ENCODE measurements around the gene CDC5L. TPM values are rescaled to one million over a fixed set of nuclear protein-coding genes. Genes with fewer than 3 reads are reported as not detected.

CDC5L gene
- total RNA-seq, 4 donors from 2014 or later = 16.7 to 20.1 (median 17.3) TPM

- Histone ChIP-seq H3K9me3 (no peaks in the 10 kb centered on the region), H3K27ac (no peak overlapping the region), H3K4me1 (peaks cover 0 to 14% (median 0%) of the 10 kb centered on the region in 4 donors), H3K36me3 (no peaks in the 10 kb centered on the region), H3K27me3 (no peaks in the 10 kb centered on the region), H3K4me3 (no peak overlapping the region)
- DNase-seq (ENCODE audit: low spot score in 2 of 2) = no peak
- WGBS, 2 donors = 77 to 88% methylated on average over 2 of the region's 2 CpGs
- TF ChIP-seq POLR2A (IDR thresholded peaks at IDR 0.05) (no peak), EP300 (IDR thresholded peaks at IDR 0.05) (no peak)
- TF ChIP-seq, protein P1, sequence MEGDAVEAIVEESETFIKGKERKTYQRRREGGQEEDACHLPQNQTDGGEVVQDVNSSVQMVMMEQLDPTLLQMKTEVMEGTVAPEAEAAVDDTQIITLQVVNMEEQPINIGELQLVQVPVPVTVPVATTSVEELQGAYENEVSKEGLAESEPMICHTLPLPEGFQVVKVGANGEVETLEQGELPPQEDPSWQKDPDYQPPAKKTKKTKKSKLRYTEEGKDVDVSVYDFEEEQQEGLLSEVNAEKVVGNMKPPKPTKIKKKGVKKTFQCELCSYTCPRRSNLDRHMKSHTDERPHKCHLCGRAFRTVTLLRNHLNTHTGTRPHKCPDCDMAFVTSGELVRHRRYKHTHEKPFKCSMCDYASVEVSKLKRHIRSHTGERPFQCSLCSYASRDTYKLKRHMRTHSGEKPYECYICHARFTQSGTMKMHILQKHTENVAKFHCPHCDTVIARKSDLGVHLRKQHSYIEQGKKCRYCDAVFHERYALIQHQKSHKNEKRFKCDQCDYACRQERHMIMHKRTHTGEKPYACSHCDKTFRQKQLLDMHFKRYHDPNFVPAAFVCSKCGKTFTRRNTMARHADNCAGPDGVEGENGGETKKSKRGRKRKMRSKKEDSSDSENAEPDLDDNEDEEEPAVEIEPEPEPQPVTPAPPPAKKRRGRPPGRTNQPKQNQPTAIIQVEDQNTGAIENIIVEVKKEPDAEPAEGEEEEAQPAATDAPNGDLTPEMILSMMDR (IDR thresholded peaks at IDR 0.05) = no peak
Observed at GRCh38 chr6:44487586-44487985, 100.1 kb downstream of the CDC5L start.

GRCh38 chr6:44489910-44490604 lies 102.6 kb downstream of the CDC5L start:
- TF ChIP-seq POLR2A (IDR thresholded peaks at IDR 0.05) = no peak
- peak in 1 of 2 donors; percentile 61 for TF ChIP-seq EP300 (IDR thresholded peaks at IDR 0.05)
- TF ChIP-seq, protein P1 (IDR thresholded peaks at IDR 0.05) = no peak
- Histone ChIP-seq H3K4me1 (peaks cover 0 to 14% (median 0%) of the 10 kb centered on the region in 4 donors), H3K27me3 (no peaks in the 10 kb centered on the region), H3K4me3 (no peak overlapping the region), H3K27ac (peak overlapping the region in 3 of 4 donors; percentile 51 to 81 (median 57)), H3K9me3 (no peaks in the 10 kb centered on the region), H3K36me3 (no peaks in the 10 kb centered on the region)
- peak in 1 of 2 donors; percentile 55 for DNase-seq (ENCODE audit: low spot score in 2 of 2)
- WGBS, 2 donors = 45 to 49% methylated on average over 6 of the region's 6 CpGs

DNA sequence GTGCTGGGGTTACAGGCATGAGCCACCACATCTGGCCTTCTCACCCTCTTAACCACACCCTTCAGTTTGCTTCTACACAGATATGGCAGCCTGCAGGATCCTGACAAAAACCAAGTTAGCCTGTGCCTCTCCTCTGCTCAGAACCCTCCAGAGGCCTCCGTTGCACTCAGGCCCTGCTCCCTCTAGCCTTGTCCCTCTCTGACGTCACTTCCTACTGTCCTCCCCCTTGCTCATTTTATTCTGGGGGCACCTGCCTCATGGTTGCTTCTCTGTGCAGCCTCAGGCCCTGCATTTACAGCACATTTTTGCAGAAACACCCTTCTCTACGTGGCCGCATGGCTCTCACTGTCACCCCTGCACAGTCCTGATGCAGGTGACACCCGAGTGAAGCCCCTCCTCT lies 105.6 kb downstream of the CDC5L start:
- WGBS, 2 donors = 83 to 86% methylated on average over 5 of the region's 5 CpGs
- no peak overlapping the region for H3K27ac ChIP-seq
- H3K36me3 ChIP-seq = no peaks in the 10 kb centered on the region
- H3K4me1 ChIP-seq = peaks cover 0 to 14% (median 0%) of the 10 kb centered on the region in 4 donors
- no peak overlapping the region for H3K4me3 ChIP-seq
- TF ChIP-seq, protein P1 (IDR thresholded peaks at IDR 0.05) = no peak
- TF ChIP-seq EP300 (IDR thresholded peaks at IDR 0.05) (no peak), POLR2A (IDR thresholded peaks at IDR 0.05) (no peak)
- no peak for DNase-seq (ENCODE audit: low spot score in 2 of 2)
- no peaks in the 10 kb centered on the region for H3K9me3 ChIP-seq
- no peaks in the 10 kb centered on the region for H3K27me3 ChIP-seq

DNA sequence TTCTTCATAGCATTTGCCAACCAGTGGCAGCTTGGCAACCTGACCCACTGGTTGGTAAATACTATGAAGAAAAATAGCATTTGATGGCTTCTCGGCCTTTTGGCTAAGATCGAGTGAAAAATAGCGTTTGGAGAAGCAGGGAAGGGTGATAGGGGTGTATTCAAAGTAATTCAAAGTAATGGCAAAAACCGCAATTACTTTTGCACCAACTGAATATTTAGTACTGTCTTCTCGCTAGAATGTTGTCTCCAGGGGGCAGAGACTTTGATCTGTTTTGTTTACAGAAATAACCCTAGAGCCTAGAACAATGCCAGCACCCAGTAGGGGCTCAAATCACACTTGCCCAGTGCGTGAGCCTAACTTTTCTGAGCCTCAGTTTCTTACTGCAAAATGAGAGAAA lies 106.1 kb downstream of the CDC5L start:
- H3K27ac ChIP-seq = no peak overlapping the region
- no peak for DNase-seq (ENCODE audit: low spot score in 2 of 2)
- H3K36me3 ChIP-seq = no peaks in the 10 kb centered on the region
- H3K4me3 ChIP-seq = no peak overlapping the region
- TF ChIP-seq, protein P1 (IDR thresholded peaks at IDR 0.05) = no peak
- TF ChIP-seq POLR2A (IDR thresholded peaks at IDR 0.05) (no peak), EP300 (IDR thresholded peaks at IDR 0.05) (no peak)
- no peaks in the 10 kb centered on the region for H3K9me3 ChIP-seq
- 78 to 80% methylated on average over 6 of the region's 6 CpGs for WGBS, 2 donors
- H3K4me1 ChIP-seq = peaks cover 0 to 14% (median 0%) of the 10 kb centered on the region in 4 donors
- H3K27me3 ChIP-seq = no peaks in the 10 kb centered on the region

DNA sequence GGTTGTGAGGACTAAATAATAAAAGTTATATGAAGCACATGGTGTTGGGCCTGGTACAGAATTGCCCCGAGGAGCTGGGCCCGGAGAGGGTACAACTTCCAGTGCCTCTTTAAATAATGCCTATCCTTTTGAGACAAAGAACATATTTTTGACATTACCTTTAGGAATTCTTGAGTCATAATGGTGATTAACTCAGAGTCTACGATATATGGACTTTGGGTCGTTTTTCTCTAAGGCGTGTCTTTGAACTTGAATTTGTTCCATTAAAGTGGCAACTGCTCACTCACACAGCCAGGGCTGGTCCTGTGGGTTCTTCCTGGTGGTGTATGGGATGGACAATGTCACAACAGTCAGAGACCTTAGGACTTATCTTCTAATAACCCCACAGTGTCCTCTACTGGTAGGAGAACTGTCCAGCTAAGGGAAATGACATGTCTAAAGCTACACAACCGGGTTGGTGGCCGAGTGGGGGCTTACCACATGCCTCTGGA lies 106.5 kb downstream of the CDC5L start:
- Histone ChIP-seq H3K4me3 (no peak overlapping the region), H3K9me3 (no peaks in the 10 kb centered on the region), H3K4me1 (peaks cover 0 to 14% (median 0%) of the 10 kb centered on the region in 4 donors), H3K27ac (no peak overlapping the region), H3K27me3 (no peaks in the 10 kb centered on the region), H3K36me3 (no peaks in the 10 kb centered on the region)
- DNase-seq (ENCODE audit: low spot score in 2 of 2) = no peak
- WGBS, 2 donors = 63 to 65% methylated on average over 7 of the region's 7 CpGs
- TF ChIP-seq POLR2A (IDR thresholded peaks at IDR 0.05) (no peak), EP300 (IDR thresholded peaks at IDR 0.05) (no peak)
- TF ChIP-seq, protein P1 (IDR thresholded peaks at IDR 0.05) = no peak

Measured in tibial nerve (tissue), 4 donors.